Stomach smooth muscle (tissue), 2 donors: ENCODE data around the gene OTUB1.

Experiments
- H3K27ac ChIP-seq: one replicate; pipeline ENCODE4 v1.7.0; 2013; ENCODE audit warnings: mild to moderate bottlenecking, low read length, inconsistent platforms
- H3K27me3 ChIP-seq, 2 donors: one replicate each; pipeline ENCODE4 v1.7.0; 2013; ENCODE audit warnings: low read length in 2 of 2; ENCODE audit not compliant: insufficient read depth in 2 of 2, control insufficient read depth in 1 of 2
- H3K36me3 ChIP-seq, 2 donors: one replicate each; pipeline ENCODE4 v1.7.0; 2013; ENCODE audit warnings: low read length in 2 of 2; ENCODE audit not compliant: control insufficient read depth in 2 of 2, insufficient read depth in 2 of 2
- H3K4me1 ChIP-seq: one replicate; pipeline ENCODE4 v1.7.0; 2013; ENCODE audit warnings: low read length; ENCODE audit not compliant: control insufficient read depth, insufficient read depth
- H3K4me3 ChIP-seq, 2 donors: one replicate each; pipeline ENCODE4 v1.7.0; 2013; ENCODE audit warnings: low read length in 2 of 2
- H3K9ac ChIP-seq, 2 donors: one replicate each; pipeline ENCODE4 v1.7.0; 2013; ENCODE audit warnings: low read length in 2 of 2, mild to moderate bottlenecking in 1 of 2
- H3K9me3 ChIP-seq, 2 donors: one replicate each; pipeline ENCODE4 v1.7.0; 2013; ENCODE audit warnings: low read length in 2 of 2; ENCODE audit not compliant: control insufficient read depth in 2 of 2
- donor health status: healthy.
- donor health status: Pancreatic carcinoma.

Gene OTUB1

DNA sequence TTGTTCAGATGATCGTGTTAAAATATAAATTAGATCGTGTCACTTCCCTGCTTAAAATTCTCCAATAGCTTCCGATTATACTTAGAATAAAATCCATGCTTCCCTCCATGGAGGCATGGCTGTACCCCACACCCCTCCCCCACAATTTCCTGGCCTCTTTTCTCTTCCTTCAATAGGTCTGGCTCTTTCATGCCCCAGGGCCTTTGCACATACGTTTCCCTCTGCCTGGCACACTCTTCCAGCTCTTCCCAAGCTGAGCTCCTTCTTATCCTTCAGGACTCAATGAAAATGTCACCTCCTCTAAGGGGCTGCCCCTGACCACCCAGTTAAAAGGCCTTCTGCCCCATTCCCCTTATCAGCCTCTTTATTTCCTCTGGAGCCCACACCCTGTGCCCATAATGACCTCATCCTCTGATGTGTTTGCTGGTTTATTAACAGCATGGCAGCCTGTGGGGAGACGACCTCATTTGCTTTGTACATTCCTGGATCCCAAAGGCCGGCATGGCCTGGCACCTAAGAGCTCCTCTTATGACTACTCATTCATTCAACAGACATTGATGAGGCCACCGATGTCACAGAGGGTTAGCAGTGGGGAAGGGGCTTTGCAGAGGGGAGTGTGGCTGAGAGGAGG, 40.5 kb downstream of the OTUB1 start:
- no peaks in the 10 kb centered on the region for H3K9me3 ChIP-seq
- H3K9ac ChIP-seq = no peak overlapping the region
- no peak overlapping the region for H3K4me3 ChIP-seq
- no peak overlapping the region for H3K27ac ChIP-seq
- no peaks in the 10 kb centered on the region for H3K27me3 ChIP-seq
- H3K4me1 ChIP-seq = peaks cover 12% of the 10 kb centered on the region
- no peaks in the 10 kb centered on the region for H3K36me3 ChIP-seq

DNA sequence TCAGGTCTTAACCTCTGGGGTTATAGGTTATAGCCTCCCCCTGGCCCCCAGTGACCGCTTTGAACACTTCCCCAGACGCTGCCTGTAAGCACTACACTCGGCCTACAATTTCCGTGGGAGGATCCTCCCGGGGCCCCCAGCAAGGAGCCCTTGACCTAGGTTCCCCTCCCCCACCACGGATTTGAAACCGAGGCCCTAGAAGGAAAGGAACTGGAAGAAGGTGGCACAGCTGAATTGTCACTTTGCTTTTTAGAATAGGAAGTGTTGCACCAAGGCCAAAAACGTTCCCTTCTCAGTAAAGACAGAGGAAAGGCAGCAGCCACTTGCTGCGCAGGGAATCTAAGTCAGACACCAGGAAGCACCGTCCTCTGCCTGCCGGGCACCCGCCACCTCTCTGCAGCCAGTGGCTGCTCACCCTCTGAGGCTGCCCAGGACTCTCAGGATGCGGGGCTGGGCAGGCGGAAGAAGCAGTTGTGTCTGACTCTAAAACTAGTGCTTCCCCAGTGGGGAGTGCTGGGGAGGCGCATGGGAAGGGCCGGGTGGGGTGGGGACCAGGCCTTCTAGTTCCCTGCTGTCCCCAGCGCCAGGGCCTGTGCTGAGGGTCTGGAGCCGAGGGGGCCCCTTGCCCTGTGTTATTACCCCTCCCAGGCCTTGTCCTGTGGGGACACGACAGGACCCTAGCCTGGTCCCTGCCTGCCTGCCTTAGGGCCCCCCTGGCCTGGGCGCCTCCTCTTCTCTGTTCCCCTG, 41.6 kb downstream of the OTUB1 start:
- H3K27ac ChIP-seq = no peak overlapping the region
- H3K4me3 ChIP-seq = no peak overlapping the region

DNA sequence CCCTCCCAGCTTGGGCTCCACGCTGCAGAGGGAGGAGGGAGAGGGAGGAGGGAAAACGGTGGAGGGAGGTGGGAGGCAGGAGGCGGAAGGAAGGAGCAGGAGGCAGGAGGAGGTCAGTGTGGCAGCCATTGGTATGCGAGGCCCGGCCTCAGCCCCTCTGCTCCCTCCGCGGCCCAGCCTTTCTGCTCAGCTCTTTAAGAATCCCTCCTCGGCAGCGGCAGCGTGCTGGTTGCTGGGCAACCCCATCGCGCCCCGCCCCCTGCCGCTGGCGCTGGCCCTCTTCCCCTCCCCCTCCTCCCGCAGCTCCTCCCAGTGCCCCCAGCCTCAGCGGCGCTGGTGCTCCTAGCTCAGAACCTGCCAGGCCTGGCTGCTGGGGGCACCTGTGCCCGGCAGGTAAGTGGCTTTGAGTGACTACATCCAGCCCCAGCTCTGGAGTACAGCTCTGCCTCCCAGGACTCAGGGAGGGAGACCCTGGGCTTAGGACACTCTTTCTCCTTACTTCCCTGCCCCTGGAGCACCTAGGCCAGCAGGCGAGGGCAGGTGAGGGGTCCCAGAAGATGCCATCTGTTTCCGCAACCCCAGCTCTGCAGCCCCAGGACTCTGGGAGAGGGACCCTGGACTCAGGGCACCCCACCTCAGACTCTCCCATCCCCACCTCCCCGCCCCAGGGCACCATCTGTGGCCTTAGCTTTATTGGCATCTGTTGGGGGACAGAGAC, 42.3 kb downstream of the OTUB1 start:
- Histone ChIP-seq H3K27me3 (no peaks in the 10 kb centered on the region), H3K36me3 (no peaks in the 10 kb centered on the region), H3K9me3 (no peaks in the 10 kb centered on the region), H3K9ac (no peak overlapping the region), H3K27ac (no peak overlapping the region), H3K4me3 (no peak overlapping the region), H3K4me1 (peaks cover 12% of the 10 kb centered on the region)

More for the DNA sequence above, 41.6 kb downstream of the OTUB1 start:
- Histone ChIP-seq H3K36me3 (no peaks in the 10 kb centered on the region), H3K9ac (no peak overlapping the region), H3K9me3 (no peaks in the 10 kb centered on the region), H3K27me3 (no peaks in the 10 kb centered on the region), H3K4me1 (peaks cover 12% of the 10 kb centered on the region)

GRCh38 chr11:64029773-64030172, 43.5 kb downstream of the OTUB1 start:
- Histone ChIP-seq H3K4me1 (peaks cover 16% of the 10 kb centered on the region), H3K36me3 (no peaks in the 10 kb centered on the region), H3K27me3 (no peaks in the 10 kb centered on the region), H3K9ac (no peak overlapping the region), H3K9me3 (no peaks in the 10 kb centered on the region), H3K4me3 (no peak overlapping the region), H3K27ac (no peak overlapping the region)

- Histone ChIP-seq H3K4me3 (no peak overlapping the region), H3K9ac (no peak overlapping the region), H3K9me3 (no peaks in the 10 kb centered on the region), H3K27ac (no peak overlapping the region), H3K4me1 (peaks cover 21% of the 10 kb centered on the region), H3K36me3 (no peaks in the 10 kb centered on the region), H3K27me3 (no peaks in the 10 kb centered on the region)
Measured at GRCh38 chr11:64031001-64031400, 44.8 kb downstream of the OTUB1 start.

- H3K27me3 ChIP-seq = no peaks in the 10 kb centered on the region
- no peak overlapping the region for H3K4me3 ChIP-seq
- no peak overlapping the region for H3K9ac ChIP-seq
- H3K27ac ChIP-seq = no peak overlapping the region
- H3K9me3 ChIP-seq = no peaks in the 10 kb centered on the region
- H3K4me1 ChIP-seq = peaks cover 24% of the 10 kb centered on the region
- H3K36me3 ChIP-seq = no peaks in the 10 kb centered on the region
Measured at GRCh38 chr11:64032050-64032449, 45.8 kb downstream of the OTUB1 start.

GRCh38 chr11:64034411-64034811, 48.2 kb downstream of the OTUB1 start:
- H3K9me3 ChIP-seq = no peaks in the 10 kb centered on the region
- H3K27me3 ChIP-seq = no peaks in the 10 kb centered on the region
- H3K4me3 ChIP-seq = no peak overlapping the region
- H3K36me3 ChIP-seq = no peaks in the 10 kb centered on the region
- H3K4me1 ChIP-seq = peaks cover 20% of the 10 kb centered on the region
- no peak overlapping the region for H3K27ac ChIP-seq
- no peak overlapping the region for H3K9ac ChIP-seq

DNA sequence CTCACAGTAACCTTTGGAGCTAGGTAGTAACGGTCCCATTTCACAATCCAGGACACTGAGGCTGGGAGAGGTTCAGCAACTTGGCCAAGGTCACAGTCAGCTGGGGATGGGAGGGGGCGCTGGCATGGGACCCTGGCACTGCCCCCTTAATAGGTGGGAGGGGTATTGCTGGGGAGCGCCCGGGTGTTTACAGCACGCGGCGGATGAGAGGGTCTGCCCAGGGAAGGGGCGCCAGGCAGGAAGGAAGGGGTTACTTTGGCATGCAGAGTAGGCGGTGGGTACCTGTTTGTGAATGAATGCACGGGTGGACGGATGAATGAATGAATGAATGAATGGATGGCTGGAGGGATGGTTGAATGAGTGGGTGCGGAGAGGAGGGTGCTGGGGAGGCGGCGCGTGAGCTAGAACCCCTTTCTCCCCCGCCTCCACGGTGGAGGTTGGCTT, 48.9 kb downstream of the OTUB1 start:
- H3K9ac ChIP-seq = peak overlapping the region in 1 of 2 donors; percentile 15
- no peak overlapping the region for H3K27ac ChIP-seq
- H3K4me1 ChIP-seq = peaks cover 20% of the 10 kb centered on the region
- H3K36me3 ChIP-seq = no peaks in the 10 kb centered on the region
- H3K9me3 ChIP-seq = no peaks in the 10 kb centered on the region
- no peaks in the 10 kb centered on the region for H3K27me3 ChIP-seq
- H3K4me3 ChIP-seq = peak overlapping the region; percentile 46 to 55

DNA sequence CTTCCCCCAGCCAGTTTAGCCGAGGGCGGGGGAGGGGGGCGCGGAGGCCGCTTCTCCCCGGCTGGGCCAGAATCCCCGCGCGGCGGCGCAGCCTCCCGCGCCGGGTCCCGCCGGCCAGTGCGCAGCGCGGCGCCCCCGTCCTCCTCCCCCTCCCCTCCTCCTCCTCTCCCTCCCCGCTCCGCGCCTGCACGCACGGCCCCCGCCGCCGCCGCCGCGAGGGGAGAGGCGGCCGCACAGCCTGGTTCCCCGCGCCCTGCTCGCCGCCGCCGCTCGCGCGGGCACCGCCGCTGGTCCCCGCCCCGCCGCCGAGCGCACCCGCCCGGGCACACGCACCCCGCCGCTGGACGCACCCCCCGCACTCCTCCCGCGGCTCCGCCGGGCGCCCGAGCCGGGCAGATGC, 49.3 kb downstream of the OTUB1 start, which contains the start of gene FLRT1:
Gene FLRT1, plus strand, starts transcription at position 356 of the 400 bp plus-strand sequence. CDS start 80,337 bp downstream, outside the sequence.
- H3K9ac ChIP-seq = peak within 1 kb of the TSS; percentile 21 to 51
- H3K4me3 ChIP-seq = peak within 1 kb of the TSS; percentile 53 to 74
- H3K4me1 ChIP-seq = peaks cover 20% of the 10 kb centered on the region
- no peaks in the 10 kb centered on the region for H3K9me3 ChIP-seq
- peak within 1 kb of the TSS; percentile 53 for H3K27ac ChIP-seq
- no peaks in the 10 kb centered on the region for H3K36me3 ChIP-seq
- no peaks in the 10 kb centered on the region for H3K27me3 ChIP-seq

DNA sequence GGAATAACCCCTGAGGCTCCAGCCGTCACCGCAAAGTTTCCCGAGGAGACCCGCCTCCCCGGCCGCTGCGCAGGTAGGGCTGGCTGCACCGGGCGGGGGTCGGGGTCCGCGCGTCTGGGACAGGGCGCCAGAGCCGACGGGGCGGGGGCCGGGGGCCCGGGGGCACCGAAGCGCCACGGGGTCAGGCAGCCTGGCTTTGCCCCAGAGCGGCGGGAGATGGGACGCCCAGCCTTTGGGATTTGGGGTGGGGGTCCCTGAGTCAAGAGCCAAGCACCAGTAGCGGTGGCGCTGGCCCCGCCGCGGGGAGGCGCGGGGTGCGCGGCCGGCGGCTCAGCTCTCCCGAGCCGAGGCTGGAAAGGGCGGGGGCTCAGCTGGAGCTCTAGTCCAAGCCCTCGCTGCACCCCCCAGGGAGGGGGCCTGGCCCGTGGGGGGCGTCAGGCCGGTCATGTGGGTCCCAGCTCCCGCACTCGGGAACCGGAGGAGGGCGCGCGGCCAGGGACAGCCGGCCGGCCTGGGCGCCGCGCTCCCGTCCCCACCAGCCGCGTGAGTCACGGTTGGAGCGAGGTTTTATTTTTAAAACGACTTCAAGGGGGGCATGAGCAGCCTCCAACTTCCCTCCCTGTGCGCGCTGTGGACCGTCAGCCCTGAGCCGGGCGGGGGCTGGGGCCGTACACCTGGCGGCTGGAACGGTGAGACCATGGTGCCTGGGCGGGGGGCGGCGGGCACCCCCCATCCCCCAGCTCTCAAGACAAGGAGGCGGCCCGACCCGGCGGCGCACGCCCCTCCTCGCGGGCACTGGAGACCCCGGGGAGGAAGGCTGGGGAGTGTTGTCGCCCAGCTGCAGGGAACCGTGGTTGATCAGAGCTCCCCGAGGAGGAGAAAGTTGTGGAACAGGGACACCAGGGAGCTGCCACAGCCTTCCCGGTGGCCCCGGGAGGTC, 50.1 kb downstream of the OTUB1 start:
- H3K27me3 ChIP-seq = no peaks in the 10 kb centered on the region
- no peaks in the 10 kb centered on the region for H3K9me3 ChIP-seq
- peaks cover 20% of the 10 kb centered on the region for H3K4me1 ChIP-seq
- peak overlapping the region; percentile 53 to 74 for H3K4me3 ChIP-seq
- peak overlapping the region; percentile 21 to 51 for H3K9ac ChIP-seq
- no peaks in the 10 kb centered on the region for H3K36me3 ChIP-seq
- peak overlapping the region; percentile 53 for H3K27ac ChIP-seq
